Hematopoietic multipotent progenitor cell (in vitro differentiated cells): Measurements from ENCODE around the gene HORMAD2. TPM values are rescaled to one million over a fixed set of nuclear protein-coding genes. Genes with fewer than 3 reads are reported as not detected.

Experiments used
- DNase-seq, 3 donors: peaks; one replicate each; pipeline ENCODE4 v3.0.0-alpha.2; 2011 to 2015; ENCODE audit warnings: low read depth in 2 of 3, low spot score in 2 of 3
- total RNA-seq: library from RNA; depleted of rRNA; stranded (reverse); fragments of >200 nt; gene quantifications from one replicate; pipeline ENCODE4 v1.2.3, GENCODE V29; 2012

Gene HORMAD2
- total RNA-seq, 1 donor, result not detected

DNA sequence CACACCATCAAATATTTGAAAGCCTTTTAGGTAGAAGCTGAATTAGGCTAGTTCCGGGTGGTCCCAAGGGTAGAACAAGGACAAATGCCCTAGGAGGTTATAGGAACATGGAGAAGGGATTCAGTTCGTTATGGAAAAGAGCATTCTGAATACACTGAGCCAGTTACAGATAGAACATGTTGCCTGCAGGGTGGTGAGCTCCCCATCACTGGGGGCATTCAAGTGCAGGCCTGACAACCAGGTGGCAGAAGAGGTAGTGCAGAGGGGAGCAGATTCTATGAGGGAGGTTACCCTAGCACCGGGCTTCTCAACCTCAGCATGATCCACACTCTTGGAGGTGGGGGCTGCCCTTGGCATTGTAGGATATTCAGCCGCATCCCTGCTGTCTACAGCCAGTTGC lies 142.1 kb downstream of the HORMAD2 start:
- DNase-seq, result no peak

DNA sequence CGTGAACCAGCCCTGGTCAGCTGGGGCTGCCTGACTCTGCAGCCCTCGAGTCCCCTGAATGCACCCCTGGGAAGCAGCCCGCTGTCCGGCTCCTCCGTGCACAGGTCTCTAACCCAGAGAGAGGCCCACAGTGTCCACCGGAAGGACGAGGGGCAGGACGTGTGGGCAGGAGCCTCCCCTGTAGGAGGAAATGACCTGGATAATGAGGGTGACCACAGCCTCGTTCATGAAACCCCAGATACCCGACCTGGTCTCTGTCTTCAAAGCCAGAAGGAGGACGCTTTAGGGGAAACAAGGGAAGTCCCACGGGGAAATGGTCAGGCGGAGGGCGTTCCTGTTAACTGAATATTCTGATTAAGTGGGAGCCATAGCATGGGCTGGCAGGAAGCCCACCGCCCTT lies 143.0 kb downstream of the HORMAD2 start:
- no peak for DNase-seq

DNA sequence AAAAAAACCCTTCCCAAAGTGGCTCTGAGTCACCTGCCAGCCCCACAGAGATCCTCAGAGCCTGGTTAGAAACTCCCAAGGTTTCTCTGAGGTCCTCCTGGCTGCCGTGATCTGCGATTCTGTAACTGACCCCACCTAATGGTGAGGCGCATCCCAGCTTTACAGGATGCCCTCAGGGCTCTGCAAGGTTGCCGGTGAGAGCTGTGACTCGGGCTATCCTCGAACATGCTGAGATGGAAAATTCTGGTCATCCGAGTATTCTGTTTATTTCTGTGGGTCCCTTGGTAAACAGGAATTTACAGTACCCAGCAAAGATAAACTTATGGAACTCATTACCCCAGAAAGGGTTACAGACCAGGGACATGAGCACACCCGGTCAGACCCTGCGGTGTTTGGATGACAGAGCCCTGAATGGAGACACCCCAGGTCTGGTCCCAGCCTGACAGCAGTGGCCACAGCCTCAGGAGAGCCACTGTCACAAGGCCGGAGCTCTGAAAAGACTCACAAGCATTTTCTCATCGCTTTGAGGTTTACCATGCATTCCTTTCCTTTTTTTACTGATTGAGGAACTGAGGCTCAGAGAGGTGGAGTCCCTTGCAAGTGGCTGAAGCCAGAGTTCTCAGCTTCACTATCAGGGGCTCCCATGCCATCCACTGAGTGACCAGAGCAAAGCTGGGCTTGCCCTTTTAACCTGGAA lies 144.0 kb downstream of the HORMAD2 start:
- DNase-seq, result no peak

DNA sequence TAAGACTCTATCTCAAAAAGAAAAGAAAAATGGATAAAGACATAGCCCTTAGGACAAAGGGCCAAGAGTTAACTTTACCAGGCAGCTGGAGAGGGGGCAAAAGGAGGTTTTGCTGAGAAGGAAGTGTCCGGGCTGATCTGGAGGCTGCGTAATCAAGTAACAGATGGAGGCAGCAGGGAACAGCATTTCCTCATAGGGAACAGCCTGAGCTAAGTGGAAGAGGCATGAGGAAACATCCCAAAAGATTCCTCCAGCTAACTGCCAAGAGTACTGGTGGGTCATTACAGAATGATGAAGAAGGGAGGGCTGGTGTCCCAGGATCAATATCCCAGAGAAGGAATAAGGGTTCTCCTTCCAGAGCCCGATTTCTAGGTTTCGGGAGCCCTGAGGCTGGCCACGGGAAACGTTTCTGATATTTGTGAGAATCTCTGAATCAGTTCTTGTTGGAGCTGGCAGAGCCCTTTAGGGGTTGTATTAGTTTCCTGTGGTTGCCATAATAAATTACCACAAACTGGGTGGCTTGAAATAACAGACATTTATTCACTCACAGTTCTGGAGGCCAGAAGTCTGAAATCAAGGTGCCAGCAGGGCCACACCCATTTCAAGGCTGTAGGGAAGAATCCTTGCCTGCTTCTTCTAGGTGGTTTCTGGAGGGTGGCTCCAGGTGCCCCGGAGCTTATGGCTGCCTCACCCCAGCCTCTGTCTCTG lies 145.1 kb downstream of the HORMAD2 start:
- DNase-seq, result no peak

DNA sequence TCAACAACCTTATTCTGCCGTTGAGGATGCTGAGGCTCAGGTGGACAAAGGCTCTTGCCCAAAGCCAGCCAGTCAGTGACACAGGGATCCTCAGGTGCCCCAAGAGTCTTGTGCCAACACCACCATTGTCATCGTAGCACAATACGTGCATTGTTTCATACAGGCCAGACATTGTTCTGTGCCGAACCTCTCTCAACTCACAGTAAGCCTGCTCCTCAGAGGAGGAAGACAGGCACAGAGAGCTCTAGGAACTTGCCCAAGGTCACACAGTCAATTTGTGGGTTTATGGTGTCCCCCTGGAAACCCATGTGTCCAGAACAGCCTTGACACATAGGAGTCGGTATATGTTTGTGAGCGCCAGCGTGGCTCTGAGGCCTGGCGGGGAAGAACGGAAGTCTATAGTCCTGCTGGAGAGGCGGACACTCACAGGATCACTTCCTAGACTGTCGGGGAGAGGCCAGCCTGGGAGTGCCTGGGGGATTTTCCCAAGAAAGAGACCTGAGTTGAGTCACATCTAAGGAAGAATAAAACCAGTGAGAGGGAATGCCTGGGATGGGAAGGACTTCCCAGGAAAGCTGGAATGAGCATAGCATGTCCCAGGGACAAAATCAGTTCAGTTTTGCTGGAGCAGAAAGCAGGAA lies 146.0 kb downstream of the HORMAD2 start:
- DNase-seq, result no peak

Other genes starting within 250 kb of the HORMAD2 start
- gene ASCC2, start 242.2 kb upstream of the HORMAD2 start, total RNA-seq, result 34.5 TPM
- 57.6 TPM for gene MTMR3, start 197.3 kb upstream of the HORMAD2 start, total RNA-seq
- gene LIF, start 166.3 kb downstream of the HORMAD2 start, total RNA-seq, result 0.54 TPM
- gene OSM, start 186.4 kb downstream of the HORMAD2 start, total RNA-seq, result 88.9 TPM
- 20.7 TPM for gene CASTOR1, start 209.0 kb downstream of the HORMAD2 start, total RNA-seq
- gene TBC1D10A, start 246.5 kb downstream of the HORMAD2 start, total RNA-seq, result 23.4 TPM